T-helper 1 cell treated with Interleukin-12 subunit alpha and Interleukin-12 subunit beta and Interleukin-4 antibody, amounts not matched to agents 30 ng/mL and 1 ng/mL, for 36 hours (primary cell): ENCODE data around the gene CDH13. TPM values are rescaled to one million over a fixed set of nuclear protein-coding genes. Genes with fewer than 3 reads are reported as not detected.

Source experiments
- intact Hi-C: fragments of 100-400 bp; cut with micrococcal nuclease; formaldehyde crosslinking; loops from one replicate; pipeline ENCODE4 v1.15.1; 2024
- total RNA-seq: library from RNA; stranded (reverse); gene quantifications from 2 replicates; pipeline ENCODE4 v1.2.3, GENCODE V29; 2022

The CDH13 gene
- total RNA-seq, 1 donor from 2014 or later: not detected

DNA sequence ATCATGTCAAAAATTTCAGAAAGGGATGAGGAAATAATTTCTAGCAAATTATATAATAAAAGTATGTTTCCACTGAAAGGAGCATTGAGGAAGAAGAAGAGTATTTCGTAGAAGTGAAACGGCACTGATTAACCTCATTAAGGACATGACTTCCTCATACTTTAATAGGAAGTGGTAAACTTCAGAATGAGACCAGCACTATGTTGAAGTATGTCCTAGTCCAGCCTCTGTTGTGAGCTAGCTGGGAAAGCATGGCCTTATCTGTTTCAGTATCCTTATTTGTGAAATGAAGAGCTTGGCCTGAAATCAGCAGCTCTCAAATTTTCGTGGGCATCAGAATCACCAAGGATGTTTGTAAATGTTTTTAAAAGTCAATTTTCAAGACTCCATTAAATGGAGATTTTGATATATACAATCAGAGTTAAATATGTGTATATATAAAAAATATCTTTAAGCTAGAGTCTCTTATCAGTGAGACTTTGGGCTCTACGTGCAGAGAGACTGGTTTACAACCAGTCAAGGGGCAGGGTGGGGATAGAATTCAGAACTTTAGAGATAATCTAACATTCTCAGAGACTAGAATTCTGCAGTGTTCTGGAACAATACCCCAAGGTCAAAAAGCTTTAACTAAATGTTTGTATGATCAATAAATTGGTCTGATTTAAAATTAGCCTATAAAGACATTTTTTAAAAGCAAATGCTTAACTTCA is 365.4 kb downstream of the CDH13 start:
- intact Hi-C loops: no loop called here

DNA sequence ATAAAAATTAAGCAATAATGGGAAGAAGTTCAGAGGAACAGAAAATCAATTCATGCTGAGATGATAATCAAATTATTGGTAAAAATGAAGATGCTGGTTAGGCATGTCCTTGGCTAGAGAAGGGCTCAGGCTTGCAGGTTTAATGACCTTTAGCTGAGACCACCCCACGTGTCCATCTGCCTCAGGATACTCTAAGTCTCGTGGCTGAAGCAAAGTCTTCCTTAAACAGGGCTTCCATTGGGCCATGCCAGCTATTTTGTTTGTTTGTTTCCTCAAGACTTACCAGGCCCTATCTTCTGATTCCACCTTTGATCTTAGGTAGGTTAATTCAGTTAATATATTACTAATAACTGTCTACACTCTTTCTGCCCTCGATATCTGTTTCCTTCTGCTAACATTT is 366.0 kb downstream of the CDH13 start:
- intact Hi-C loops: no loop called here

DNA sequence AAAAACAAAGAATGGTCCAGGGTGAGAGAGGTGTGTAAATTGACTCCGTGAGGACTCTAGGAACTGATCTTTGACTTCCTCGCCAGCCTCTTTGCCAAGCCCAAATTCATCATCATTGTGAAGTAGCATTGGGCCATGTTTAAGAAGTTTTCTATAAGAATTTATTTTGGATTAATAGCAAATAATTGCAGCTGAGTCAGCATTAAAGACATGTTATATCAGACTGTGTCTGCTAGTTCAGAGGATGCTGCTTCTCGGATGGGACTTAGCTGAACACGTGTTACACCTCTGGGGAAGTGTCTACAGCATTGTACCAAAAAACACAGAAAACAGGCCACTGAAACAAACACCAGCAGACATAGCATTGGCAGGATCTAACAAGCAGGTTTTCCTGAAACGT is 366.6 kb downstream of the CDH13 start:
- intact Hi-C loops: no loop called here

DNA sequence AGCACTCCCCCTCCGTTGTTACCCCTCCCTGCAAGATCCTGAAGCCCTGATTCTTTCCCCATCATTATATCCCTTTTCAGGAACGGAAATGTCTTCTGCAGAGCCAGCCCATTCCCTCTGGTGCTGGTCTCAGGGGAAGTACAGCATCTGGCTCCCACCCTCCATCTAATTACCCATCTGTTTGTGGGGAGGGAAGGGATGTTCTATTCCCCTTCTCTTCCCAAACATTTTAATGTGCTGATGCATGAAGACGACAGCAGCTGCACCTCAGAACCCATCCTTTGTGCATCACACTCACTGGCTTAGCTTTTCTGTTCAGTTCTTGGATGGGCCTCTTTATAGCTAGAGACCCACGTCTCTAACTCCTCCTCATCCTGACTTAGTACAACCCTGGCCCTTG is 367.2 kb downstream of the CDH13 start:
- intact Hi-C loops: no loop called here

DNA sequence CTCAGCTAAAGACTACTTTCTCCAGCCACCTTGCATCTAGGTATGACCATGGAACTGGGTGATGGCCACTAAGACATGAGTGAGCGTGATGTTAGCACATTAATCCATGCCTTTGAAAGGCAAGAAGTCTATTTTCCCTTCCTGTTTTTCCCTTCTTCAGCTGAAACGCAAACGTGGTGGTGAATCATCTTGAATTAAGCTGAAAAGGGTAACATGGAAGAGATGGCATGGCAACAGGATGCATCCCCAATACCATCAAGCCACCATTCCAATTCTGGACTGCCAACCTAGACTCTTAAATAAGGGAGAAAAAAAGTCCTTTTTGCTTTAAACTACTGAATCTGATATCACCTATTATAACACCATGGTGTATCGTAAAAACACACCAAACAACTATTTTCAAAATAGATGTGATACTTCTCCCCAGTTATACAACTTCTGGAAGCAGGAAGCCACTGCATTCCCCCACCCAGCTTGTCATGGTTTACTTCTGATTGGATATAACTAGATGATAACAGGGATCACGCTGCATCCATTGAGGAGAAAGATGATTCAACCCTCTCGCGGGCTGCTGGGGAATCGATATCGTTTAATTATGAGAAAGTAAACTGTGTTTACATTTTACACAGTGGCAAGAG is 368.6 kb downstream of the CDH13 start:
- intact Hi-C loops: no loop called here

DNA sequence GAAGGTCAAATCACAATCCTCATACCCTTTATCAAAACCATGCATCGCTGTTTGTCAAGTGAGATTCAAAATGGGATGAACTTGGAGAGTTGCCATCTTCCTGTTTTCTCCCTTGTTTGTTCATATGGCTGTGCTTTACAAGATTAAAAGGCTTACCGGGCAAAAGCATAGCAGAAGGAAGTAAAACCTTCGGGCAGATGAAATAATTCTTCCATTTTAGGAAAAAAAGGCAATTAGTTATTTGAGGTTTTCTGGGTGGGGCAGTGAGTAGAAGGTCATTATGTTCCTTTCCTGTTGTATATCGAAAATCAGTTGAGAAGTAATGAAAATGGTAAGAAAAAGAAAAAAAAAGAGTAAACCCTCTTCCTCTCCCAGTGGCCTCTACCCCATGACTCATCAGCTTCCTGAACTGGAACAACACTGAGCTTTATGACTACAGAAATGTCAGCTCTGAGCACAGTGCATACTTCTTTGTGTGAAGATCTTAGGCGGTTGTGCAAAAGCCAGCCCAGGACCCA is 369.2 kb downstream of the CDH13 start:
- intact Hi-C loops: no loop called here

DNA sequence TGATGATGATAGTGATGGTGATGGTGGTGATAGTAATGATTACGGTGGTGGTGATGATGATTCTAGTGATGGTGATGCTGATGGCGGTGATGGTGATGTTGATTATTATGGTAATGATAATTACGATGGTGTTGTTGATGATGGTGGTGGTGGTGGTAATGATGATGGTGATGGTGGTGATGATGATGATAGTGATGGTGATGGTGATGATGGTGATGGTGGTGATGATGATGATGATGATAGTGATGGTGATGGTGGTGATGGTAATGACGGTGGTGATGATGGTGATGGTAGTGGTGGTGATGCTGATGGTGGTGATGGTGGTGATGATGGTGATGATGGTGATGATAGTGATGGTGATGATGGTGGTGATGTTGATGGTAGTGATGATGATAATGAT is 370.0 kb downstream of the CDH13 start:
- intact Hi-C loops: no loop called here

DNA sequence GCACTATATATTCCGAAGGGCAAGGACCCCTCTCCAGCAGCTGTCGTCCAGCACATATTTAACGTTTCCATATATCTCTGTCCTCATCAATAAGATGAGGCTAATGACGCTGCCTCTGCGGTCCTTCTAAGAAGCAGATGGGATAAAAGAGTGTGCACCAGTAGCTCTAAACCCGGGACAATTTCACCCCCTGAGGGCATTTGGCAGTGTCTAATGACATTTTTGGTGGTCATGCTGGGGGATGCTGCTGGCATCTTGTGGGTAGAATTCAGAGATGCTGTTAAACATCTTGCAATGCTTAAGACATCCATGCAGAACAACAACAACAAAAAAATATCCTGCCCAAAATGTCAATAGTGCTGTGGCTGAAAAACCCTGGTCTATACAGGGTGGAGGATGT is 372.9 kb downstream of the CDH13 start:
- intact Hi-C loops: no loop called here

DNA sequence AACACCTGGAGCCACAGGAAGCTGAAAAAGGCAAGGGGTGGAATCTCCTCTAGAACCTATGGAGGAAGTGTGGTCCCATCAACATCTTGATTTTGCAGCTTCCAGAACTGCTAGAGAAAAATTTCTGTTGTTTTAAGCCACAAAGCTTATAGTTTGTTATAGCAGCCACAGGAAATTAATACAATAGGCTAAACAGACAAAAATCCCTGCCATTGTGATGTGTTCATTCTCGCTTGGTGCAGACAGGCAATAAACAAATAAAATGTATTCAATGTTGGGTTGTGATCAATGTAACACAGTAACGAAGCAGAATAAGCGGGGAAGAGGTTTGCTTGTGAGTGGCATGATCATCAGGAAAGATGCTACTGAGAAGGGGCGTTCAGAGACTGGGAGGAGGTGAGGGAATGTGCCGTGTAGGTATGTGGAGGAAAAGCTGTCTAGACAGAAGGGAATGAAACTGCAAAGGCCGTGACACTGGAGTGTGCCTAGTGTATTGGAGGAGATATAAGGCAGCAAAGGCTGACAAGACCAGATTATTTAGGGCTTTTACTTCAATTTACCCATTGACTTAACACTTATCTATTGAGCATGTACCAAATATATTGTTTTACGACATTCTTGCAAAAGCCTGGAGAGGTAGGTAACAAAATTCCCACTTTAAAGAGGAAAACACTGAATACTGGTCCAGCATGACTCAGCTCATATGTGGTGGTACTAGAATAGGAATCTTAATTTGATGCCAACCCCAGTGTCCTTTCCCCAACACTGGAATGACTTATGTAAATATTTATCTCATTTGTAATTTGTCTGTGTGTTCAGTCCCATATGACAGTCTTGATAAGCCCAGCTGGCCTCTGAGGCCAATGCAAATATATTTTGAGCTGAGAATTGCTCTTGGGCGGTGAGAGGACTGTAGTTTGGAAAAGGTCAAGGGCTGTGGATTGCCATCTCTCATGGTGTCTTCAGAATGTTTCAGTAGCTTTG is 375.9 kb downstream of the CDH13 start:
- intact Hi-C loops: no loop called here

DNA sequence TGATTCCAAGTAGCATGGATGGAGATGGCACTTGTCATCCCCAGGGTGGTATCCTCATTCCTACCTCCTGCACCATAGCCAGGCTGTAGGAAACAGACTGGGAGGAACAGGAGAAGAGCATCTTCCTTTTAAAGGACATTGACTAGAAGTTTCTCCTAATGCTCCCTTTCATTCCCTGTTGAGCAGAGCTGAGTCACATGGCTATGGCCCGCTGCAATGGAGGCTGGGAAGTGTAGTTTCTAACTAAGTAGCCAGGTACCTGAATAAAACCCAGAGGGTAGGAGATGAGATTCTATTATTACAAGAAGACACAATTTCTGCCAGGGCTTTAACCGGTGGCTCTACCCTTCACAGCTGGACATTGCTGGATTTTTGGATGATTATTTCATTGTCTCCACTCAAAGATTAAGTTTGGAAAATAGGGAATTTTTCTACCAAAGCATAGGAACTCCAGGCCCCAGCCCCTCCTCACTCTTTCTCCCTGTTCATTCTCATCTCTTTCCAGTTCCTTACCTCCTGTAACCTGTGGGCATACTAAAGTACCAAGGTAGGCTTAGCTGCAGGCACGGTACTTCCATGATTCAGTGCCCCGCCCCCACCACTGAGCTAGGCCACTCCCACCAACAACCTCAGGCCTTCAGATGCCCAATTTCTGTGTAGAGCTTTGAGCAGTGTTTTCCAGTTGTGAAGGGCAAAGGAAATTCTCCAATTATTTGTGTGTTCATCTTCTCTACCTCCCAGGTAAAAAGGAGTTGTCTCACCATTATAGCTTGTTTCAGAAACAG is 378.3 kb downstream of the CDH13 start:
- intact Hi-C loops: no loop called here

DNA sequence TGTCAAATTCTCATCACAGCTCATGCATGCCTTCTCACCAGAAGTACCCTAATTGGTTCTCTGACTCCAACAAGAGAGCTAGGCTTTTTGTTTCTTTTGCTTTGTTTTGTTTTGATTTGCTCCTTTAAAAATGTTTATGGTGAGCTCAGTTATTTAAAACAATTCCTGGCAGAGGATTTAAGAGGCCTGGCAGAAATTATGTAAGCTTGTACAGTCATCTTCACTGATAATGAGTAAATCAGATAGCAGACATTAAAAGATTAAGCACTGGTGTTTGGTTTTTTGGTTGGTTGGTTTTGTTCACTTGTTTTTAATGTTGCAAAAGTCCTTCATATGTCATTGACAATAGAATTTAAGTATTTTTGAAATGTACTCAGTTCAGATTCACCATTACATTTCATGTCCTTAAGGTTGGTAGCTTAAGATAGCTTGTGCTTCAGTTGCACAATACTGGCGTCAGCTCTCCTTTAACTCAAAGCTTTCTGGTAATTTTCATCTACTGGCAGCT is 378.9 kb downstream of the CDH13 start:
- intact Hi-C loops: no loop called here

DNA sequence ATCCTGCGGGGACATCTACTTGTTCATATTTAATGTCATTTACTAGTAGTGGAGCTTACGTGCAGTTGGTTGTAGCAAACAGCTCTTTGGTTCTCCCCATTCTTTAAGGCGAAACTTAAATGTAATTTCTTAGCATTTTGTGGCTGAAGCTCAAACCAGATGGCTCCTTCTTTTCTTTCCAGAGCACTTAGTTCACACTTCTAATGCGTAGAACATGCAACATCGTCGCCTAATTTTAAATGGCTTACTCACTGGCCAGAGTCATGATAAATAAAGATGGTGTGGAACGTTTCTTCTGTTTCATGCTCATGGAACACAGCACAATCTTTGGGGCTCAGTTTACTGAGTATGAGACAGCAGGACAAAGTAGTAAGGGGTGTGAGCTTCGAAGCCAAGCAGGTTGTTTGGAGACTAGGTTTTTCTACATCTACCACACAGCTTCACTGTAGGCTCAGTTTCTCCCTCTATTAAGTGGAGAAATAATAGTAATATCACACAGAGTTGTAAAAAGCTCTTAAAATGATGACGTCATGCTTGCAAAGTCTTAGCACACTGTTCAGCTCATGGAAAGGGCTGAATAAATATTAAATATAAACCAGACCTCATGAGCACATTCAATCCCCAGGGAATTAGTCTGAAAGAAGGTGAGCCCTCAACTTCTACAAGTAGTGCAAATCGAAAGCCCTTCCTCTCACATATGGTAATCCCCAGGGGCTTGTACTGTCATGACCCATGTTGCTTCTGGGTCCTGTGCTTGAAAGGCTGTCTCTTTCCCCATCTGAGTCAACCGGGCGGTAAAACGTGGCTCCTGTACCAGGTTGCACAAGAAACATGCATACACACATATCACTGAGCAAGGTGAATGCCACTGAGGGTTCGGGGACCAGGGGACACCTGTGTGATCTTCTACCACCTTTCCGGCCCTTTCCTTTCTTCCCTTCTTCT is 384.3 kb downstream of the CDH13 start:
- intact Hi-C loops: no loop called here

DNA sequence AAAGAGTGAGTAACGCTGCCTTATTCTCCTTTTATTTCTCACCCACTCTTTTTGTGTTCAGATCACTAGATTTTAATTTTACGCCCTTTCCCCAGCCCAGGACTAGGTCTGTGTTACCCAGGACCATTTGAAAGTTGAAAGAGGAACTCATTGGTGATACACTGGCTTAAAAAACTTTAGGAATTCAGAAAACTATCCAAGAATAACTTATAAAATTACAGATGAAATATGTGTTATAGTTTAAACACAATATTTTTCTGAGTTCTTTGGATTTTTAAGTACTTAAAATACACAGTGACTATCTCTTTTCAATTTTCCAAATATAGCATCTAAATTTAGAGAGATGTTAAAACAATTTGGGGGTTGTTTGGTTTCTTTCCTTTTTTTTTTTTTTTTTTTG is 385.2 kb downstream of the CDH13 start:
- intact Hi-C loops: no loop called here

DNA sequence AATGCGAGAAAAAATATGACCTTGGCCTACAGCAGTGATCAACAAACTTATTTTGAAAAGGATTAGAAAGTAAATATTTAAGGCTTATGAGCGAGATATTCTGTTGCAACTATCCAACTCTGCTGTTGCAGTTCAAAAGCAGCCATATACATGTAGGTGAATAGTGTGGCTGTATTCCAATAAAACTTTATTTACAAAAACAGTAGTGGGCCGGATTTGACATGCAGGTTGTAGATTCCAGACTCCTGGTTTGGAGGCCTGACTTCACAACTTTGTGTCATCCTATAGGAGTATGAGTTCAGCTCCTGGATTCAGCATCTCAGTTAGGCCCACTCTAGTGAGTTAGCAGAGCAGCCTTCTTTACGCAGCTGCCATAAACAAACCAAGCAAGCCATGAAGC is 386.3 kb downstream of the CDH13 start:
- intact Hi-C loops: no loop called here

DNA sequence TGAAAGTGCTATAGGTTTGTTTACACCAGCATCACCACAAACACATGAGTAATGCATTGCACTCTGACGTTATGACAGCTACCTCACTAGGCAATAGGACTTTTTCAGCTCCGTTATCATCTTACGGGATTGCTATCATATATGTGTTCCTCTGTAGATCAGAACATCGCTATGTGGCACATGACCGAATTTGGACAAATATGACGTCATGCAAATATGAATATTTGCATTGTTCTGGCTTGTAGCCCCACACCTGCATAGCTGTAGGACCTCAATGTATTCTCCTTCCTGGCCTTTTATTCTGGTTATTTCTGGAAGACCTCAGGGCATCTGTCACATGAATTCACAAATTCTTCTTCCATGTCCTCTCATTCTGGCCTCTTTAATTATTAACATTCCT is 393.2 kb downstream of the CDH13 start:
- intact Hi-C loops: no loop called here

DNA sequence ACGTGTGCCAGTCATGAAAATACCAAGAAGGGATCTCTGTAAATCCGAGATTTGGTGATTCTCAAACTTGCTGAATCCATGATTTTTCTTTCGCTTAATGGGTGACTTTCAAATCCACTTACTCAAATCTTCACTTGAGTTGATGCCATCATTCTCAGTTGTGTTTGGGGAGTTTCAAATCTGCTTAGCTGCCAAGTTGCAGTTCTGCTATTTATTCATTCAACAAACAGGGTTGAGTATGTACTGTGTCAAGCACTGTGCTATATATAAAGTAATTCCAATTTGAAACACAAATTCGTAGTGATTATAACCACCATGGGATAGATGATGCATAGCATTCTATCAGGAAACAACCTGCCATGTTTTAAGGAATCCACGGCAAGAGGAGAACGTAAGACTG is 394.3 kb downstream of the CDH13 start:
- intact Hi-C loops: no loop called here

DNA sequence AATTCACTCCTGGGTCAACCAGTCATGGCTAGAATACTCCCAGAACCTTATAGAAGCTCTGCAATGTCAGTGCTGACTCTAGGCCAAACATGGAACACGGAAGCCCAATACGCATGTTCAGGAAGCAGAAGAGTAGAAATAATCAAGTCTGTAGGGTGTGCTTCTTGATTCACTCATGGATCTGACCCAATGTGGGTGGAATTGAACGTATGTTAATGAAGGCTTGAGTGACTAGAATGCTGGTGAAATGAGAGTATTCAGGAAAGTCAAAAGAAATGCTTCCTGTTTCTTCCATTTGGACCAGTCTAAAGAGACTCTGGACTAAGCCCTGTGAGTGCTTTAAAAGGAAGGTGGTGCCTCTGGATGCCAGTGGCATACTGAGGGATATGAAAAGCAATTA is 395.0 kb downstream of the CDH13 start:
- intact Hi-C loops: no loop called here

DNA sequence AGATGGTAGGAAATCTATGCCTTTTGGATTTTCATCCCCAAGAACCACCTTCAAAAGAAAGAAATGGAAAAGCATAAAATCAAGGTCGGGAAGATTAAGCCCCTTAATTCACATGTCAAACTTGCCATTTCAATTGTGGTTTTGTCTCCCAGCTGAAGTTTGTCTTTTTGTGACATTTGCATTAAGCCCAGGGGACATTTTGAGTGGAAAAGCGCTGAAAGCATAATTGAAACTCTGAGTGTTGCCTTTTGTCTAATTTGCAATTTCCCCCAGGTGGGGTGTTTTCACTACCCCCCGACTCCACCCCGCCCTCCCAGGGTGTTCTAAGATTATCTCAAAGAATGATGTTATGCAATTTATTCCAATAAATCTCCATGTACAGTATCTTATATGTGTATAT is 396.2 kb downstream of the CDH13 start:
- intact Hi-C loops: no loop called here

DNA sequence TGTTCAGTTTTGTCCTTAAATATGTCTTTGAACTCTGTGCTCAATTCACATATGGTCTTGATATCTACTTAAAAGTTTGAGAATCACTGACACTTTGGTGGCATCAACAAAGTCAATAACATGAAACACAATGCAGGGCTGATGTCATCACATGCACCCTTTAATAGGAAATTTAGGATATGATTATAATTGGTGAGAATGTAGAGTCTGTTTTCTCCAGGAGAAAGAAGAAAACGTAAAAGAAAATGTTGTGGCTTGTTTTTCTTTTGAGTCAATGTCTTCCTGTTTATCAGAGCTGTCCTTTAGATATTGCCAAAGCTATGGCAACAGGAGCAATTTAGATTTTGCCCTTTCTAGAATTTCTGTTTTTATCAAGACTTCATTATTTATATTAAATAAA is 396.9 kb downstream of the CDH13 start:
- intact Hi-C loops: no loop called here

DNA sequence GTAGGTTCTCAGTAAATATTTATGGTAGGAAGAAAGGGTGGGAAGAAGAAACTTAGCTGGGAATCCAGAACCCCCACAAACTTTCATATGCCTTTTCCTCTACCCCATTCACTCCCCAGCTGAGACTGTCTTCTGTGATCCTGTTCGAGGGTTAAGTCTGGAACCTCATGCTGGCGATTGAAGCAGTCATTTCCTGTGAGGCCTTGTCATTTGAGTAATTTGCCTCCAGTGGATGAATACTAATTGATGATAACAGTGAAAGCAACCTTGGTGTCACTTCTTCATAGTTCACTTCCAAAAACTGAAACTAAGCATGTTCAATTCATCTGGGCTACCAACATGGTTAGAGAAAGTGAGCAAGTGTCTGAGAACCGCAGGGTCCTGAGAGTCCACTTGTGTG is 401.2 kb downstream of the CDH13 start:
- intact Hi-C loops: no loop called here
